Choroid plexus epithelial cell (primary cell): Measurements from ENCODE around the gene SLC25A21.

ENCODE experiments used
- DNase-seq: peaks from one replicate; pipeline ENCODE4 v3.0.0-alpha.2; 2010; ENCODE audit warnings: low read depth
- H3K4me3 ChIP-seq: 2 replicates; pipeline ENCODE4 v1.5.1; 2011; ENCODE audit warnings: low read depth, mild to moderate bottlenecking, control low read depth, low read length, moderate library complexity
- CTCF ChIP-seq: conservative IDR thresholded peaks from 2 replicates; pipeline ENCODE4 v1.5.1; 2011; ENCODE audit warnings: low read depth, mild to moderate bottlenecking, control low read depth, inconsistent platforms, low read length, moderate library complexity

Gene SLC25A21

DNA sequence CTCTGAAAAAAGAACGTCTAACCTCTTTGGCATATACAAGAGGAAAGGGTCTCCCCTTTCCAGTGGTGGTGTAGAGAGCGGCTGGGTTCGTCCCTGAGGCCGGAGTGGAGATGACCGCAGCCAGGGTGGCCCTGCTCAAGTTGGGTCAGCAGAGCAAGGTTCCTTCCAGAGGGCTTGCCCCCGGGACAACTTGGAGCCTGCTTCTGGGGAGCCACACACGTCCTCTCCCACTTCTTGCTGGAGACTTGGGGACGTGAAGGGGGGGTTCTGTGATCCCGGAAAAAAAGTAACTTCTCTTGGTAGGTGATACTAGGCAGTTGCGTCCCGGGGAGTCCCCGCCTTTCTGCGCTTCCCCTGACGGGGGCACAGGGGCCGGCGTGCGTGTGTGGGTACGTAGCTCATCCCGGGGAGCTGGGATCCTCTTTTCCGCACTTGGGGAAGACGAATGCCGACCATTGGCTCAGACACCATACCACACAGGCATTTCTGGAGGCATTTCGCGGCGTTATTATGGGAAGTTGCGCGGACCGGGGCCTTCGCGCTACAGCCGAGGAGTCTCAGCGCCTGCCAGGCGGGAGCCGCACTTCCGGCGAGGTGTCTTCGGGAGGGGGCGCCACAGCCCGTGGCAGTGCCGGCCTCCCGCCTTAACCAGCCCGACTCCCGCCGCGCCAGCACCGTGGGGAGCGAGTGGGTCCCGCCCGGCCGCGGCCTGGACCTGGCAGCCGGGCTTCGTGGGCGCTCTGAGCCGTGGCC lies 525.6 kb downstream of the SLC25A21 start:
- TF ChIP-seq CTCF, result peak; percentile 16
- peak overlapping the region; percentile 49 for H3K4me3 ChIP-seq
- no peak for DNase-seq

DNA sequence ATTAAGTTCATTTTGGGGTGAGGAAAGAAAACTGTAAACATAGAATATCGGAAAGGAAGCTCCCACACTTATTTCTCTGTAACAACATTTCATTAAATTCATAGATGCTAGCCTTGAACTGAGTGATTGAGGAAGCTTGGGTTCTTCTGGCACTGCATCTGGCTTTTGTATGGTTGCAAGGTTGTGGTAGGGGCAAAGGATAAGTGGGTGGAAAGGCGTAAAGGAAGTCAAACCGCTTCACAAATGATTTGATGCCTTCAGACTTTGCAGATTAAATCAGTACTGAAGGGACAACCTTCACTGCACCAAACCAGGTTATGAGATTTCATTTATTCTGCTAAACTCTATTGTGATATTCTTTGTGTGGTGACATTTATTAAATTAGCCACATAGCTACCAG lies 538.8 kb downstream of the SLC25A21 start:
- no peak overlapping the region for H3K4me3 ChIP-seq
- no peak for DNase-seq
- no peak for TF ChIP-seq CTCF
